Mucosa of stomach (tissue), 1 donor: ENCODE data around the gene SUDS3.

ENCODE experiments used
- H3K27me3 ChIP-seq: one replicate; pipeline ENCODE4 v1.7.0; 2013; ENCODE audit warnings: mild to moderate bottlenecking, low read length; ENCODE audit not compliant: control insufficient read depth, insufficient read depth
- H3K36me3 ChIP-seq: one replicate; pipeline ENCODE4 v1.7.0; 2013; ENCODE audit warnings: low read length; ENCODE audit not compliant: control insufficient read depth, insufficient read depth
- H3K4me1 ChIP-seq: one replicate; pipeline ENCODE4 v1.7.0; 2013; ENCODE audit warnings: mild to moderate bottlenecking, low read length; ENCODE audit not compliant: control insufficient read depth, insufficient read depth
- H3K4me3 ChIP-seq: one replicate; pipeline ENCODE4 v1.7.0; 2013; ENCODE audit warnings: low read length
- H3K9ac ChIP-seq: one replicate; pipeline ENCODE4 v1.7.0; 2013; ENCODE audit warnings: mild to moderate bottlenecking, low read length, moderate library complexity
- H3K9me3 ChIP-seq: one replicate; pipeline ENCODE4 v1.7.0; 2013; ENCODE audit warnings: mild to moderate bottlenecking, low read length, moderate library complexity; ENCODE audit not compliant: control insufficient read depth
- donor health status: Pancreatic carcinoma.

Gene SUDS3

DNA sequence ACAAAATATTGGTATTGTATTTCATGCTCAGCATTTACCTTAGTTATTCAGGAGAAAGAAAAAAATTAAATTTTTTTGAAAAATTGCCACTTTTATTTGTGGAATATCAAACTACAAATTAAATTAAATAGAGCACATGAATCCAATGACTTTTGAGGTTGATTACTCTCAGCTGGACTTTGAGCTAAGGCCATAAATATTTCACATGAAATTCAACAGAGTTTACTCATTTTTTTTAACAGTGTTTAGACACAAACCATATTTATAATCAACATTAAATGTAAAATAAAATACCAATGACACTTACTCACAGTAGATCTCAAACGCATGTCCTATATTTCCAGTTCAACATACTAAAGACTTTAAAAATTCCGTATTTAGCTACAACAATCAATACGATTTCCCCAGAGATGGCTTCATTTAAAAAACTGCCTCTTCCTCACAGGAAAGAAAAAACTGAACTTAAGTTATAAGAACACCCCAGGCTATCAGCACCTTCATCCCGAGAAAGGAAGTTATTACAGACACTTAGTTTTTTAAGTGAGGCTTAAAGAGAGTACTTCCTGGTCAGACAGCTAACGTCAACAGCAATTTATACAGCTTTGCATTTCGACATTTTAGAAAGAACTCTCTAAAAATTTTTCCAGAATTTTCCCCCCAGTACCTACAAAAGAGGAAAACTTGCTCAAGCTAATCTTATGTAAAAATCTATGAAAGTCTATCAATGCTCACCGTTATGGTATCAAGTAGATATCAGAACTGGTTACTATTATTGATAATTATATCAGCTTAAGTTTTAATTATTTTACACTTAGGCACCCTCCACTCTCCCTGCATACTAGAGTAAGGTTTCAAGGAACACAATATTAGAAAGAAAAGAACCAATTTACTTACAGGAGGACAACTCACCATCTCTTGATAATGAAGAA is 17.5 kb upstream of the SUDS3 start:
- Histone ChIP-seq H3K9me3 (no peaks in the 10 kb centered on the region), H3K4me1 (peaks cover 9% of the 10 kb centered on the region), H3K36me3 (no peaks in the 10 kb centered on the region), H3K4me3 (peak overlapping the region; percentile 35), H3K9ac (peak overlapping the region; percentile 60), H3K27me3 (no peaks in the 10 kb centered on the region)

DNA sequence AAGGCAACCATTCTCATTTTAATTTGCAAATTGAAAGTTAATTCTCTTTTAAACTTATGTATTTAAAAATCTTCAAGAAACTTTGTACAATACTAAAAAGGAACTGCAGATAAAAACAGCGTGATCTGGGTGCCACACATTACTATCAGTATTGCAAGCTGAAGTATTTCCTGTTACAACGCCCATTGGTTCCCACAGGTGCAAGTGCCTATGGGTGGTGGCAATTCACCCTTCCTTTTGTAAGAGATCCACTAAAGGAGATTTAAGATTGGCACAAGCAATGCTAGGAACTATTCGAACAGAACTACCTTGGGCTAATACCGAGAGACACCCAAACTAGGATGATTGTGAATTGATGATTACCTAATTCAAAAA is 16.8 kb upstream of the SUDS3 start:
- H3K27me3 ChIP-seq, result no peaks in the 10 kb centered on the region
- H3K9ac ChIP-seq, result peak overlapping the region; percentile 60
- H3K4me3 ChIP-seq, result peak overlapping the region; percentile 35
- H3K9me3 ChIP-seq, result no peaks in the 10 kb centered on the region
- peaks cover 9% of the 10 kb centered on the region for H3K4me1 ChIP-seq
- no peaks in the 10 kb centered on the region for H3K36me3 ChIP-seq

DNA sequence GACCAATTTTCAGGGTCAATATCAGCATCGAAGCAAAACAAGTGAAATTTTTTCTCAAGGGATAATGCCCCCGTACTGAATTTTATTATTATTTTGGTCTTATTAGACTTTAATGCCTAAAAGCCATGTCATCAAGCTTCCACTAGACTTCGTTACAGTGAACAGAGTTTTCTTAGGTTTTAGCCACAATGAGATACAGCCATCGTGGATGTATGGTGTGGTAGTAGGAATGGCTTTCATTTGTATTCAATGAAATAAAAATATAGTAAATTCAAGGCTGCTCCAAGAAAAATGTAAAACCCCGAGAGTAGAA is 15.3 kb upstream of the SUDS3 start:
- Histone ChIP-seq H3K9ac (no peak overlapping the region), H3K4me3 (no peak overlapping the region), H3K9me3 (no peaks in the 10 kb centered on the region), H3K36me3 (no peaks in the 10 kb centered on the region), H3K4me1 (peaks cover 9% of the 10 kb centered on the region), H3K27me3 (no peaks in the 10 kb centered on the region)

DNA sequence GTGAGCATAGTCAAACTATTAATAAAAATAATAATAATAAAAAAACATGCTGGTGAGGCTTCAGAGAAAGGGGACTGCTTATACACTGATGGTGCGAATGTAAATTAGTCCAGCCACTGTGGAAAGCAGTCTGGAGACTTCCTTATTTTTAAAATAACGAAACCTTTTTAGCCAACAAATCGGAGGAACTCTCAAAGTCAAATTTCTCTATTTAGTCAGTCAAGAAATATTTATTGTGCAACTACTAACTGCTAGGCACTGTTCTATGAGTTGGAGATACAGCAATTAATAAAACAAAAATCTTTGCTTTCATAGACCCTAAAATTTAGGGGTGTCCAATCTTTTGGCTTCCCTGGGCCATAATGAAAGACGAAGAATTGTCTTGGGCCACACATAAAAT is 14.5 kb upstream of the SUDS3 start:
- Histone ChIP-seq H3K27me3 (no peaks in the 10 kb centered on the region), H3K4me3 (no peak overlapping the region), H3K36me3 (no peaks in the 10 kb centered on the region), H3K4me1 (peaks cover 5% of the 10 kb centered on the region), H3K9me3 (no peaks in the 10 kb centered on the region), H3K9ac (no peak overlapping the region)

DNA sequence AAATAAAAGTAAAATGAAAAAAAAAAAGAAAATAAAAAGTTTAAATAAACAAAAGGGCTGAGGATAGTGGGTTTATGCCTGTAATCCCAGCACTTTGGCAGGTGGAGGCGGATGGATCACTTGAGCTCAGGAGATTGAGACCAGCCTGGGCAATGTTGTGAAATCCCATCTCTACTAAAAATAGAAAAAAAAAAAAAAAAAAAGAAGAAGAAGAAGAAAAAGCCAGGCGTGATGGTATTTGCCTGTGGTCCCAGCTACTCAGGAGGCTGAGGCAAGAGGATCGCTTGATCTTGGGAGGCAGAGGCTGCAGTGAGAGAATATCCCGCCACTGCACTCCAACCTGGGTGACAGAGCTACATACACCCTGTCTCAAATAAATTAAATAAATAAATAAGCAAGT is 7.5 kb upstream of the SUDS3 start:
- peaks cover 12% of the 10 kb centered on the region for H3K4me1 ChIP-seq
- no peak overlapping the region for H3K4me3 ChIP-seq

DNA sequence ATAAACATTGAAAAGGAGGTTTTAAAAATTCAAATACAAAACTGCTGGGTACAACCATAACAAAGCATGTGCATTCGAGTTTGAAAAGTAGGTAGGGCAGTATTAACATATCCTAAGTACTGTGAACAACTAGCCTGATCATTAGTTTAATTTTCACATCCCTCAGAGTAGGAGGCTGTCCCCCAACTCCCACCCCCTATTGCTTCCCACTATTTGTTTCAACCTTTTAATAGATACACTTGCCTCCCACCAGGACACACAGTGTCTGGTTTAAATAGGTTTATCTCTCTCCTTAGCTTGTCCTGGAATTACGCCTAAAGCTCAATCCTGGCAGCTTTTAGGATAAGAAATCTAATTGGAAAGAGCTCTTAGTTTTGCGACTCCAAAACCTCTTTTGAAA is 5.8 kb upstream of the SUDS3 start:
- peak overlapping the region; percentile 88 for H3K9ac ChIP-seq
- no peaks in the 10 kb centered on the region for H3K9me3 ChIP-seq
- H3K4me3 ChIP-seq, result peak overlapping the region; percentile 66
- peaks cover 16% of the 10 kb centered on the region for H3K4me1 ChIP-seq
- no peaks in the 10 kb centered on the region for H3K36me3 ChIP-seq
- no peaks in the 10 kb centered on the region for H3K27me3 ChIP-seq

More for the DNA sequence above, 7.5 kb upstream of the SUDS3 start:
- Histone ChIP-seq H3K27me3 (no peaks in the 10 kb centered on the region), H3K9me3 (no peaks in the 10 kb centered on the region), H3K9ac (no peak overlapping the region), H3K36me3 (no peaks in the 10 kb centered on the region)

DNA sequence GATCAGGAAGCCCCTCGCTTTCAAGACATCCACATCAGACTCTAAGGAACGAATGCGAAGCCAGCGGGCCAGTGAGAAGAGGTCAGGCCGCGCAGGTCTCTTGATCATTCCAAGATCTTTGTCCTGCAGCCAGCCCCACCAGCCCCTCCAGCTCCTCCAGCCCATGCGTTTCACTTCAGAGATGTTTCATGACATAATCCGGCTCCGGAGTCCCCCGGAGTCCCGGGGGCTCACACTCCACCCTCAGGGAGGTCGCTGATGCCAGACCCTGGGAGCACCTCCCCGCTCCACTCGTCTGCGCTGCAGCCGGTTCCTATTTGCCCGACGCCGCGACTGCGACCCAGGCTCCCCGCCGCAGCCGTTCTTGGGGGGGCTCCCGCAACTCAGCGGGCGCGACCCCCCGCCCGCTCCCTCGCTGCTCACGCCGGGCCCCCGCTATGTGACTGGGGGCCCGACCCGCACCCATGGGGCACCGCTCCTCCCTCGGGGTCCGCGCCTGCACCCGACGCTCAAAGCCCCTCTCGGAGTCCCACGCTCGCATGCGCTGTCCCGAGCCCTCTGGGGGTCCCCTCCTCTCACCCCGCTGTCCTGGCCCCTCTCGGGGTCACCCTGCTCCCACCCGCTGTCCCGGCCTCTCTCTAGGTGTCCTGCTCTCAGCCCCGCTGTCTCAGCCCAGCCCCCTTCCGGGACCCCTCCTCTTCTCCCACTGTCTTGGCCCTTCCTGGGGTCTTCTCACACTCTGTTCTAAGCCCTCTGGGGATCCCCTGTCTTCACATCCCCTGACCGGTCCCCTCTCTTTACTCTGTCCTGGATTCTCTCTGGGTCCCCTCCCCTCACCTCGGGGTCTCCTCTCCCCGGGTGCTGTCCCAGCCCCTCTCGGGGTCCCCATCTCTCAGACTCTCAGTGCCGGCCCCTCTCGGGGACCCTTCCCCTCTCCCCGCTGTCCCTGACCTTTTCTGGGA is 4.8 kb upstream of the SUDS3 start:
- H3K4me1 ChIP-seq, result peaks cover 19% of the 10 kb centered on the region
- H3K4me3 ChIP-seq, result peak overlapping the region; percentile 66
- no peaks in the 10 kb centered on the region for H3K9me3 ChIP-seq
- H3K27me3 ChIP-seq, result no peaks in the 10 kb centered on the region
- no peaks in the 10 kb centered on the region for H3K36me3 ChIP-seq
- peak overlapping the region; percentile 88 for H3K9ac ChIP-seq

DNA sequence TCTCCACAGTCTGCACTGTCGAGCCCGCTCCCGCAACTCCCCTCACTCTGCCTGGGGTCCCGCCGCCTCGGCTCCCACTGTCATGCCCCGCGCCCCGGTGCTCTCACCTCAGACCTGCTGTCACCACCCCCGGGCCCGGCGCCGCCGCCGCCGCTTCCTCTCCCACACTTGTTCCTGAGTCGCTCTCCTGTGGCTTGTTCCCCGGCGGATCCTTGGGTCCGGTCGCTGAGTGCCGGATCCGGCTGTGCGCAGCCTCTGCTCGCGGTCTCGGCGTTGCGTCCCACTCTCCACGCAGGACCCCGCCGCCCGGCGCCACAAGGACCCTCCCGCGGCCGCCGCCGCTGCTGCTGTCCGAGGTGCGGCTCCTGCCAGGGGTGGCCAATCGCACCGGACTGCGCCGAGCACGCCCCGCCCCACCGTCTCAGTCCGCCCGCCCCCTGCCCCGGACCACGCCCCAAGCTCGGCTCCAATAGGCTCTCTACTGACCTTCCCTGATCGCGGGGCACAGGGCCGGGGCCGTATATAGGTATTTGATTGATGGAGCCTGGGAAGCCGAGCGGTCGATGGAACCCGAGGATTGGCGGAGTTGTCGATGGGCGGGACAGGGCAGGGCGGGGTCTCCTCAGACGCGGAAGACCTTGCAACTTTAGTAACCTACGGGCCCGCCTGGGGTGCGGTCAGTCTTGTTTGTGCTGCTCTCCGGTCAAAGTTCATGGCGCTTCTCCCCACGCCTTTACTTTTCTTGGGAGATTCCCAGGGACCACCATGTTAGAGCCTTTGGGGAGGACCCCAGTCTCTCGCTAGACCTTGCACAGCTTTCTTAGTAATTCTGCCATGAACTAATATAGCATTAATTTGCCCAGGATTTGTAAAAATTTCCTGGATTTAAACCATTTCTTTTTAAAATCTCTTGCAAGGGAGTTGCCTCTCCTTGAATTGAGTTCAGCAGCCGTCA is 3.5 kb upstream of the SUDS3 start, which contains the start of gene TAOK3:
TAOK3 (minus strand) TSS at position 367 of the 955 bp plus-strand sequence. CDS start 117,340 bp downstream, outside the sequence.
- H3K9me3 ChIP-seq, result no peaks in the 10 kb centered on the region
- no peaks in the 10 kb centered on the region for H3K36me3 ChIP-seq
- H3K4me1 ChIP-seq, result peaks cover 28% of the 10 kb centered on the region
- no peaks in the 10 kb centered on the region for H3K27me3 ChIP-seq
- peak within 1 kb of the TSS; percentile 71 for H3K4me3 ChIP-seq
- H3K9ac ChIP-seq, result peak within 1 kb of the TSS; percentile 88

DNA sequence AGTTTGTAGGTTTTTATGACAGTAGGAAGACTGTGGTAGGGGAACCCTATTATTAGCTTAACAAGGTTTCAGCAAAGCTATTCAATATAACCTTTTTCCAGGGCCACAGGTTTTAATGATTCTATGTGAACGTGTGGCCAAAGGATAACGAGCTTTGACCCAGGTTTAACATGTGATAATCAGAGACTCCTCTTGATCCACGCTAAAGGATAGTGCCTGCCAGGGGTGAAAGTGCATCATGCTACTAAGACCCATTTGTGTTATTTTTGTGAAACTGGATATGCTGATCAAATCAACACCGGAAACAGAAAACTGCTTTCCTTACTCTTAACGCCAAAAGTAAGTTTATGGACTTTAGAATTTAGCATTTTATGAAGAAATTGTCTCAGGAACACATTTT is 2.7 kb upstream of the SUDS3 start:
- Histone ChIP-seq H3K4me1 (peaks cover 29% of the 10 kb centered on the region), H3K4me3 (peak overlapping the region; percentile 71), H3K9me3 (no peaks in the 10 kb centered on the region), H3K9ac (peak overlapping the region; percentile 84), H3K27me3 (no peaks in the 10 kb centered on the region), H3K36me3 (no peaks in the 10 kb centered on the region)

DNA sequence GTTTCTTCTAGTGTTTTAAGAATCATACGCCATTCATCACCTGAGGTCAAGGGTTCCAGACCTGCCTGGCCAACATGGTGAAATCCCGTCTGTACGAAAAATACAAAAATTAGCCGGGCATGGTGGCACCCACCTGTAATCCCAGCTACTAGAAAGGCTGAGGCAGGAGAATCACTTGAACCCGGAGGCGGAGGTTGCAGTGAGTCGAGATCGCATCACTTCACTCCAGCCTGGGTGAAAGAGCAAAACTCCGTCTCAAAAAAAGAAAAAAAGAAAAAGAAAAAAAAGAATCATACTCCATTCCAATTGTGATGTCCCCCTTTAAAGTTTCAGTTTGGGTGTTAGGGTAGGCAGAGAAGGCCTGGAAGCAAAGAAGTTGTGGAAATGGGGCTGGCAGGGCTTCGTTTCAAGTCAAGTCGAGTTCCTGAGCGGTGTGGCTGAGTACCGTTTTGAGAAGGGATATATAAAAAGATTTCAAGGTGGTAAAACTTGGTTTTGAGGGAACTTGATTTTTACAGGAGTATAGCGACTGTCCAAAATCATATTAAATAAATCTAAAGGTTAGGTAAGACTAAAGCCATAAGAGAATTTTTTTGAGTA is 2.1 kb upstream of the SUDS3 start:
- no peak overlapping the region for H3K4me3 ChIP-seq
- no peaks in the 10 kb centered on the region for H3K9me3 ChIP-seq
- no peaks in the 10 kb centered on the region for H3K27me3 ChIP-seq
- H3K4me1 ChIP-seq, result peaks cover 29% of the 10 kb centered on the region
- H3K36me3 ChIP-seq, result no peaks in the 10 kb centered on the region
- H3K9ac ChIP-seq, result no peak overlapping the region

DNA sequence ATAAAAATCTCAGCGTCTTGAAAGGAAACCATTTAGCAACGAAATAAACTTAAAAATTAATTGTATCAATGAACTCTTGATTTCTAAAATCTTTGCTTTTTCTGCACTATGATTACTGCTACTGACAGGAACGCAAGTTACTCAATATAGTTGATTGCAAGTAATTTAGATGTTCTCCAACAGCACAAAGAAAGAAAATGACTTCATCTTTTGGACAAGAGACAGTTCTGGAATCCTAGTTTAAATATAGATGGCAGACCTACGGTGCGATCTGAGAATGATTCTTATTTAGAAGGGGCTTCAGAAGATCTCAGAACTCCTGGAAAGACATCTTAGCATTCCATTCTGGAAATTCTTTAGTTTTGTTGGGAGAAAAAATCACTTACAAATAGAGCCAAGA is 1.4 kb upstream of the SUDS3 start:
- Histone ChIP-seq H3K4me1 (peaks cover 29% of the 10 kb centered on the region), H3K9ac (no peak overlapping the region), H3K4me3 (no peak overlapping the region), H3K27me3 (no peaks in the 10 kb centered on the region), H3K36me3 (no peaks in the 10 kb centered on the region), H3K9me3 (no peaks in the 10 kb centered on the region)
